Osteocyte (in vitro differentiated cells): ENCODE results near the gene TMC6. TPM values are rescaled to one million over a fixed set of nuclear protein-coding genes. Genes with fewer than 3 reads are reported as not detected.
A peak's percentile ranks its signal among the peaks of the same experiment; 100 is the strongest.
"Not testable (repeated sequence)": the region's sequence is repeated elsewhere in the genome, so short reads cannot be mapped to it uniquely, and the experiment has no call there.

Source experiments
- DNase-seq: peaks from one replicate; pipeline ENCODE4 v3.0.0; 2021; ENCODE audit warnings: mixed read lengths; ENCODE audit not compliant: unreplicated experiment; ENCODE audit errors: extremely low spot score
- H3K27ac Mint-ChIP-seq: one replicate; pipeline ENCODE4 v1.8.0; 2021; ENCODE audit warnings: mild to moderate bottlenecking, mixed read lengths; ENCODE audit not compliant: unreplicated experiment
- H3K27me3 Mint-ChIP-seq: one replicate; pipeline ENCODE4 v1.8.0; 2021; ENCODE audit warnings: mixed read lengths; ENCODE audit not compliant: unreplicated experiment
- H3K36me3 Mint-ChIP-seq: one replicate; pipeline ENCODE4 v1.8.0; 2021; ENCODE audit warnings: mixed read lengths; ENCODE audit not compliant: unreplicated experiment
- H3K4me1 Mint-ChIP-seq: one replicate; pipeline ENCODE4 v1.8.0; 2021; ENCODE audit warnings: mixed read lengths; ENCODE audit not compliant: unreplicated experiment
- H3K4me3 Mint-ChIP-seq: one replicate; pipeline ENCODE4 v1.8.0; 2021; ENCODE audit warnings: mild to moderate bottlenecking, moderate library complexity, mixed read lengths; ENCODE audit not compliant: unreplicated experiment
- H3K9me3 Mint-ChIP-seq: one replicate; pipeline ENCODE4 v1.8.0; 2021; ENCODE audit warnings: mixed read lengths; ENCODE audit not compliant: unreplicated experiment
- total RNA-seq: library from RNA; stranded (reverse); gene quantifications from 2 replicates; pipeline ENCODE4 v1.2.1, GENCODE V29; 2021
- TF ChIP-seq, protein P1 (sequence below): fragments of 200-600 bp; sonication (generic); IDR thresholded peaks from 2 replicates; pipeline ENCODE4 v1.5.0; 2021; ENCODE audit warnings: antibody characterized with exemption, mild to moderate bottlenecking, moderate library complexity

Gene TMC6
- total RNA-seq, 1 donor from 2014 or later = 32.6 TPM

DNA sequence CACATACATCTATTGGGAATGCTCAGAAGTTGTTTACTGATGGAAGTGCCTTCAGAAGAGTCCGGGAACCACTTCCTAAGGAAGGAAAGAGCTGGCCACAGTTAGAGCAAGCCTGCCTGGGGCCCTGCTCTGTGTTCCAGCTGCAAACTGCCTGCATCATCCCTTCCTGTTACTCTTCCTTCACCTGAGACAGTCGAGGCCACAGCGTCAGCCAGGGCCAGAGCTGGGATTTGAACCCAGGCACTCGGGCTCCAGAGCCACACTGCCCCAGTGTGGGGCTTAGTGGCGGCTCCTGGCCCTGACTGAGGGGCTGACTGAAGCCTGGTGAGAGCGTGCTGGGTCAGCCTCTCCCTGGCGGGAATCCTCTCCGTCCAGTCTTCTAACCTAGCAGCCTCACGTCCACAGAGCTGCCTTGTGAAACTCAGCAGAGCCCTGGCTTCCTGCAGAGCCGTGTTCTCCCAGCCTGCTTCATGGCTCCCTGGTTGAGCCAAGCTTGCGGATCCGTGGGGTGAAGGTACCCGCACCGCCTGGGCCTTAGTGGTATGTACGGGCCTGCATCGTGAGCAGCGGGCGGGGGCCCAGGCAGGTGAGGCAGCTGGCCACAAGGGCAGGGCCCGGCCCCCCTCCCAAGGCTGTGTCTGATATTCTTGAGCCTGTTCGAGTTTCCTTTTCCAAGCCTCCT, 13.0 kb upstream of the TMC6 start:
- TF ChIP-seq, protein P1, sequence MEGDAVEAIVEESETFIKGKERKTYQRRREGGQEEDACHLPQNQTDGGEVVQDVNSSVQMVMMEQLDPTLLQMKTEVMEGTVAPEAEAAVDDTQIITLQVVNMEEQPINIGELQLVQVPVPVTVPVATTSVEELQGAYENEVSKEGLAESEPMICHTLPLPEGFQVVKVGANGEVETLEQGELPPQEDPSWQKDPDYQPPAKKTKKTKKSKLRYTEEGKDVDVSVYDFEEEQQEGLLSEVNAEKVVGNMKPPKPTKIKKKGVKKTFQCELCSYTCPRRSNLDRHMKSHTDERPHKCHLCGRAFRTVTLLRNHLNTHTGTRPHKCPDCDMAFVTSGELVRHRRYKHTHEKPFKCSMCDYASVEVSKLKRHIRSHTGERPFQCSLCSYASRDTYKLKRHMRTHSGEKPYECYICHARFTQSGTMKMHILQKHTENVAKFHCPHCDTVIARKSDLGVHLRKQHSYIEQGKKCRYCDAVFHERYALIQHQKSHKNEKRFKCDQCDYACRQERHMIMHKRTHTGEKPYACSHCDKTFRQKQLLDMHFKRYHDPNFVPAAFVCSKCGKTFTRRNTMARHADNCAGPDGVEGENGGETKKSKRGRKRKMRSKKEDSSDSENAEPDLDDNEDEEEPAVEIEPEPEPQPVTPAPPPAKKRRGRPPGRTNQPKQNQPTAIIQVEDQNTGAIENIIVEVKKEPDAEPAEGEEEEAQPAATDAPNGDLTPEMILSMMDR = no peak
- Mint-ChIP-seq H3K4me1 (peaks cover 28% of the 10 kb centered on the region), H3K9me3 (no peaks in the 10 kb centered on the region), H3K27ac (no peak overlapping the region), H3K27me3 (no peaks in the 10 kb centered on the region), H3K4me3 (no peak overlapping the region), H3K36me3 (no peaks in the 10 kb centered on the region)
- DNase-seq = no peak

DNA sequence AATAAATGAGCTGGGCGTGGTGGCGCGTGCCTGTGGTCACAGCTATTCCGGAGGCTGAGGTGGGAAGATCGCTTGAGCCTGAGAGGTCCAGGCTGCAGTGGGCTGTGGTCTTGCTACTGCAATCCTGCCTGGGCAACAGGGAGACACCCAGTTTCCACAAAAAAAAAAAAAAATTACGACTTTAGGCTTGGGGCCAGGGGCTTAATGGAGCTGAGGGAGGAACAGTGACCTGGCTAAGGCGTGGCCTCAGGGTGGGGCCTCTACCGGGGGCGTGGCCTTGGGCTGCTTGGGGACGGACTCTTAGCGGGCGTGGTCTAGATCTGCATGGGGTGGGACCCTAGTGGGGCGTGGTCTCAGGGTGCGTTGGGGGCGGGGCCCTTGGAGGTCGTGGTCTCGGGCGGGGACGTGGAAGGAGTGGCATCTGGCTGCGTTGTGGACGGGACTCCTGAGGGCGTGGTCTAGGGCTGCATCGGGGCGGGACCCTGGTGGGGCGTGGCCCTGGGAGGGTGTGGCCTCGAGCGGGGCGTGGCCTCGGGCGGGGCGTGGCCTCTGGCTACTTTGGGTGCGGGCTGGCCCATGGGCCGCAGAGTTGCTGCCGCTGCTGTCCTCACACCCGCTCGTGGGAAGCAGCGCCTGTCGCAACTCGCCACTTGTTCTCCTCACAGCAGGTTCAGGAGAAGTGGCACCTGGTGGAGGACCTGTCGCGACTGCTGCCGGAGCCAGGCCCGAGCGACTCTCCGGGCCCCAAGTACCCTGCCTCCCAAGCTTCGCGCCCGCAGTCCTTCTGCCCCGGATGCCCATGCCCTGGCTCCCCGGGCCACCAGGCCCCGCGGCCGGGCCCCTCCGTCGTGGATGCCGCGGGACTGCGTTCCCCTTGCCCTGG, 11.9 kb upstream of the TMC6 start:
- Mint-ChIP-seq H3K36me3 (no peaks in the 10 kb centered on the region), H3K27ac (no peak overlapping the region), H3K9me3 (no peaks in the 10 kb centered on the region), H3K4me3 (no peak overlapping the region), H3K27me3 (no peaks in the 10 kb centered on the region), H3K4me1 (peaks cover 18% of the 10 kb centered on the region)
- DNase-seq = no peak
- TF ChIP-seq, protein P1 = no peak

DNA sequence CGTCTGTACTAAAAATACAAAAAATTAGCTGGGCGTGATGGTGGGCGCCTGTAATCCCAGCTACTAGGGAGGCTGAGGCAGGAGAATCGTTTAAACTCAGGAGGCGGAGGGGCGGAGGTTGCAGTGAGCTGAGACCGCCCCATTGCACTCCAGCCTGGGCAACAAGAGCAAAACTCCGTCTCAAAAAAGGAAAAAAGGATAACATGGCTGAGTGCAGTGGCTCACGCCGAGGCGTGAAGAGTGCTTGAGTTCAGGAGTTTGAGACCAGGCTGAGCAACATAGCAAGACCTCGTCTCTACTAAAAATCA, 11.3 kb upstream of the TMC6 start:
- not testable (repeated sequence) for H3K4me3 Mint-ChIP-seq, DNase-seq, H3K27ac Mint-ChIP-seq, H3K36me3 Mint-ChIP-seq, H3K27me3 Mint-ChIP-seq, H3K9me3 Mint-ChIP-seq
- peaks cover 12% of the 10 kb centered on the region for H3K4me1 Mint-ChIP-seq

DNA sequence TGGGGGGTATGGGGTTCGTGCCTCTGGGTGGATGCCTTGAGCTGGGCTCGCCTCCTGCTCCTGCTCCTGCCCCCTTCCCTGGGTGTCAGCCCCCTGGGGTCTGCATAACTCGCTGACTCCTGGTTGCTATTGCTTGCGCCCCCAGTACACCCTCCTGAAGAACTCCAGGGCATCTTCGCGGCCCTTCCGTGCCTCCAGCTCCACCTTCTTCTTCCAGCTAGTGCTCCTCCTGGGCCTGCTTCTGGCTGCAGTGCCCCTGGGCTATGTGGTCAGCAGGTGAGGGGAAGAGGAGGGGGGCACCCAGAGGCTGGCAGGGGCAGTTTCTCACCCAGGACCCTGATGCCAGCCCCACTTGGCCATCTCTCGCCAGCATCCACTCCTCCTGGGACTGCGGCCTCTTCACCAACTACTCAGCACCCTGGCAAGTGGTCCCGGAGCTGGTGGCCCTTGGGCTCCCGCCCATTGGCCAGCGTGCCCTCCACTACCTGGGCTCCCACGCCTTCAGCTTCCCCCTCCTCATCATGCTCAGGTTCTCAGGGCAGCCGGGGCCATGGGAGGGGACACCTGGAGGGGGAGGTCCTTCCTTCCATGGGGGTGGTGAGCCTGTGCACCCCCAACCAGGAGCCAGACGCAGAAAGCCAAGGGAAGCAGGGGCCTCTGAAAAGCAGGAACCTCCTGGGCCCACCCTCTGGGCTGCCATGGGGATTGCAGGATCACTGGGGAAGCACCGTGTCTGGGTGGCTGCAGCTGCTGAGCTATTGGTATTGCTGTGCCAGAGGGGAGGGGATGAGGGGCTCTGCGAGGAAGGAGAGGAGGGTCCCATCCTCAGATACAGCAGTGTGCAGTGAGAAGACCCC, 9.9 kb upstream of the TMC6 start:
- TF ChIP-seq, protein P1 = no peak
- H3K36me3 Mint-ChIP-seq = no peaks in the 10 kb centered on the region

DNA sequence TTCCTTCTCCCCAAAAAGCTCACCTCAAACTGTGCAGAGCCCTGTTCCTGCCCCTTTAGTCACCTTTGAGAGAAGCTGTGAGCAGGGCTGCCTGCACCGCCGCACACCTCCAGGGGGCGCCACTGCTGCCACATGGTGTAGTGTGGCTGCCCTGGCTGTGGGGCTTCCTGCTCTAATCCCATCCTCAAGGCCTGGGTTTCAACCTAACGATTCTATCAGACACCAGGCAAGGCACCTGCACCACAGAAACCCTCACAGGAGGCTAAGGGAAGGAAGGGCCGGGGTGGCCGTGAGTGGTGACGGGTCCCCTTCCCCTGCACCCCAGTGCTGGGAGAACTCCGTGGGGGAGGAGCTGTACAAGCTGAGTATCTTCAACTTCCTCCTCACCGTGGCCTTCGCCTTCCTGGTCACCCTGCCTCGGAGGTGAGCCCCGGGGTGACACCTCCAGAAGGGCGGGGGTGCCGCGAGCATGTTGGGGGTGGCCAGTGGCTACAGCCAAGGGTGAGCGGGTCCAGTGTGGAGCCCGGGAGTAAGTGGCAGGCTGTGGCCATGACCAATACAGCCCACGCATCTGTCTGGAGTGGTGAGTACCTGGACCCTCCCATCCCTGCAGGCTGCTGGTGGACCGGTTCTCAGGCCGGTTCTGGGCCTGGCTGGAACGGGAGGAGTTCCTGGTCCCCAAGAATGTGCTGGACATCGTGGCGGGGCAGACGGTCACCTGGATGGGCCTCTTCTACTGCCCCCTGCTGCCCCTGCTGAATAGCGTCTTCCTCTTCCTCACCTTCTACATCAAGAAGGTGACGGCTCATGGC, 9.0 kb upstream of the TMC6 start:
- H3K9me3 Mint-ChIP-seq = no peaks in the 10 kb centered on the region
- DNase-seq = no peak
- H3K36me3 Mint-ChIP-seq = no peaks in the 10 kb centered on the region
- H3K4me1 Mint-ChIP-seq = no peaks in the 10 kb centered on the region
- no peaks in the 10 kb centered on the region for H3K27me3 Mint-ChIP-seq
- no peak overlapping the region for H3K4me3 Mint-ChIP-seq
- H3K27ac Mint-ChIP-seq = no peak overlapping the region
- TF ChIP-seq, protein P1 = peak; percentile 48

More for the DNA sequence above, 9.9 kb upstream of the TMC6 start:
- Mint-ChIP-seq H3K4me1 (peaks cover 3% of the 10 kb centered on the region), H3K9me3 (no peaks in the 10 kb centered on the region), H3K27ac (no peak overlapping the region), H3K4me3 (no peak overlapping the region), H3K27me3 (no peaks in the 10 kb centered on the region)
- no peak for DNase-seq
